ENCODE measurements around the gene TERC.
A peak's percentile ranks its signal among the peaks of the same experiment; 100 is the strongest.
"Not testable (repeated sequence)": the region's sequence is repeated elsewhere in the genome, so short reads cannot be mapped to it uniquely, and the experiment has no call there.

The TERC gene

DNA sequence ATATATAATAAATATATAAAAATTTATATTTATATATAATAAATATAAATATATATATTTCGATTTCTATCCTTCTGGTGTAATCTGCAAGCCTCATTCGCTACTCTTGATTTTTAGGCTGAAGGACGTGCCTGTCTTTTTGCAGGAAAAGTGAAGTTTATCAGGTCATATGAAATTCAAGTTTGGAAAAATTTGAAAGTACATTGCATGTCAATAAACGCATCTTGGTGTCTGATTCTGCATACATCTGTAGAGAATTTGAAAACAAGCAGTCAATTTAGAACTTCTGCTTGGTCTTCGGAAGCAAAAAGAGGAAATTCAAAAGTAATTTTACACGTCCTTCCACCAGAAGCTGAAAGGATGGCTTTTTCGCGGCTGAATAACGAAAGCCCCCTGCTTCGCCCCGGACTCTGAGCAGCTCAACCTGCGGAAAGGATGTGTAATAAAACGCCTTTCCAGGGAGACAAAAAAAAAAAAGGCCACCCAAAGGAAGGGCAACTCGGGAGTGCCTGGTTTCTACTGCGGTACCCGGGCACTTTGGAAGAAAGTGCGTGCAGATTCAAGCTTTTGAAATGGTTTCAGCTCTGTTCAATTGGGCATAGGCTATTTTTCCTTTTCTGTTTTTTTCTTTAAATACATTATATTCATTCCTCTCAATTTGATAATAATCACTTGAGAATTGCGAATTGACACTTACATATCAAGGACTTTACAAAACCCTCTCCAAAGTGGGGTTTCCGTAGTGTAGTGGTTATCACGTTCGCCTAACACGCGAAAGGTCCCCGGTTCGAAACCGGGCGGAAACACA is 6.8 kb upstream of the TERC start:
- peak; percentile 88 for FAIRE-seq

- peak; percentile 53 for FAIRE-seq
These were observed 4.7 kb upstream of the TERC start, which contains the start of gene ACTRT3 for GRCh38 chr3:169769287-169770181. TSS of gene ACTRT3 (minus strand) at chr3:169769561. CDS start at chr3:169769520, 41 bp downstream.

- no peak for FAIRE-seq
These were observed 463 bp downstream of the TERC start for GRCh38 chr3:169764312-169764881.

DNA sequence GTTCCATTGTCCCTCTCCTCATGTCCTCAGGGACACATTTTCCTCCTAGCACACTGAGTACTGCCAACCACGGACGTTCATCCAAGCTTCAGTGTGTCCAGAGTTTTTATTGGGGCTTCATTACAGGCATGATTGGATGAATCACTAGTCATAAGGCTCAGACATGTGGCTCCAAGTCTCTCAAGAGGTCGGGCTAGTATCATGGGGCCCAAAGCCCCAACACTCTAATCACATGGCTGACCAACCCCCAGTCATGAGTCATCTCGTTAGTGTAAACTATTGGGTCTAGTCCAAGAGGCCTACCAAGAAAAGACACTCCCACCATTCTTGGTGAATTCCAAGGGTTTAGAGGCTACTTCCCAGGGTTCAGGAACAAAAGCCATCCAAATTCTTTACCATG is 4.4 kb downstream of the TERC start:
- no peak for FAIRE-seq

GRCh38 chr3:169759256-169759655 is 5.6 kb downstream of the TERC start:
- no peak for FAIRE-seq

DNA sequence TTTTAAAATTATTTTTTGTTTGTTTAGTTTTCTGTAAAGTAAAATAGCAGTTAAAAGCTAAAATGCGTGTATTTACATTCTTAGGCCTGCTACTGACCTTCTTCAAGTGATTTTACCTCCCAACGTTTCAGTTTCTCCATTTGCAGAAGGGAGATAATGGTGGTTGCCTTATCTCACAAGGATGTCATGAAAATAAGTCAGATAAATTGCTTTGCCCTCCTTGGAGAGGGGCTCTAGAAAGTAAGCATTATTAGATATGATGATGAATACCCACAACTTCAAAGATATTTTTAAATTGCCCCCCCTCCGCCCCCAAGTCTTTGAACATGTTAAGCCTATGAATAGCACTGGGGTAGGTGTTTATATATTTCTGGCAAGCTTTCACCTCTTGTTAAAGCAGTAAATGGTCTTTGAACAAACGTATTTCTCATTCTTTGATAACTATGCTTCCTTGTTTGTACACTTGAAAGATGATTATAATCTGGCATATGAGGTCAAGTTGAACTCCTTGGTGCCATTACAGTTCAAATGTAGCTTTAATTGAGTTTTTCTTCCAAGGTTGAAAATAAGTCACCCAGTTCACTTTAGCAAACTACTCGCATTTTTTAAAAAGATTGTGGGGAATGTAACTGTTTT is 6.4 kb downstream of the TERC start:
- no peak for FAIRE-seq

DNA sequence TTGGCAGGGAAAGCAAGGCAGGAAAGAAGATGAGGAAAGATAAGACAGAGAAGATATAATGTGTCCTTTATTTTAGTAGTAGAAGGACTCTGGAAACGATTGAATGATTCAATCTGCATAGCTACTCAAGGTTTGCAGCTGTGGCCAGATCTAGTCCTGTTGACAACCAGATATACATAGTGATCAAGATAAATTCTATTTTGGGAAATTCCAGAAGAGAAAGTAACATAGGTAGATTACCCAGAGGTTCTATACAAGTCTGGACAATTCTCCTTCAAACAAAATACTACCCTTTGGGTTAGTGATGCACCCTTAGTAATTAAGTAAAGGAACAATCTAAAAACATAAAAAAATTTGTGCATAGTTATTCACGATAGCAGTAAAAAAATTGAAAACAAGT is 9.4 kb downstream of the TERC start:
- FAIRE-seq: no peak

DNA sequence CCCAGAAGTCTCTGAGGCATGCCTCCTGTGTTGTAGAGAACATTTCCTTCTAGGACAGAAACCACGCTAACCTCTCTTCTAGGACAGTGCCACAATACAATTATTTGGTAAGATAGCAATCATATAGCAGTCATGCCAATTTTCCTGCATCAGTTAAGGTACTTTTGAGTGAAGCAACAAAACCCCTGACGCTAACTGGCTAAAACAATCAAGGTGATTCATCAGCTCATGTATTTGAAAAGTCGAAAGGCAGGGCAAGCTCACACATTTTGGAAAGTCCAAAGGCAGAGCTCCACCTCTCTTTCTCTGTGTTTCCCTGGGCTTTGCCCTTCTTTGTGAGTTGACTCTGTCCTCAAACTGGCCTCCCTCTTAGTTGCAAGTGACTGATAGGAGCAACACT is 10.1 kb downstream of the TERC start:
- no peak for FAIRE-seq

DNA sequence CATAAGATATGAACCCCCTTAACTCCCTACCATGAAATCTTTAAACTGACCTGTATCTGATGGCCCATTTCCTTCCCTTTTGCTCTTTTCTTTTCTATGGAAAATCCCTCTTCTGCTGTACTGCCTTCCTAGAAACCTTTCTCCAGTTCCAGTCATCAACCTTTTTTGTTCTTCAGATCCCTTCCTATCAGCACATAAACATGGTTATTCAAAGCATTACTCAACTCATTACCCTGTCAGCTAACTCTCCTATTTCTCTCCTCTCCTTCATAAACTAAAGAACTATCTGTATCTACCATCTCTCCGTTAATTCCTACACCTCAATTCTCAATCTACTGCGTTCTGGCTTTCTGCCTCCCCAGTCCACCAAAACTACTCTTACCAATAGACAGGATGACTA is 13.0 kb downstream of the TERC start:
- no peak for FAIRE-seq

DNA sequence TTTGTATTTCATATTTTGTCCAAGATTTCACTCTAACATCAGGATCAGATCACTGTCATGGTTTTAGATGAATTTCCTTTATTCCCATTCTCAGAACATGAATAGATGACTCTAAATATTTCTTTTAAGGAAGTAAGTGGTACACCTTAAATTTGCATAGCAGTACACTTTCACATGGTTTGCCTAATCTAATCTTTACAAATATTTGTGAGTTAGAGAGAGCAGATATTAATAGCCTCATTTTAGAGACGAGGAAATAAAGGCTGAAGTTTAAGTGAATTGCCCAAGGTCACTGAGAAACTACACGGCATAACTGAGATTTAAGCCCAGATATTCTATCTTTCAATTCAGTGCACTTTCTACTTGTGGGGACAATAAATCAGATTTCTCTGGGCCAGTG is 14.2 kb downstream of the TERC start:
- no peak for FAIRE-seq

GRCh38 chr3:169748670-169749069 is 16.2 kb downstream of the TERC start:
- FAIRE-seq: no peak

DNA sequence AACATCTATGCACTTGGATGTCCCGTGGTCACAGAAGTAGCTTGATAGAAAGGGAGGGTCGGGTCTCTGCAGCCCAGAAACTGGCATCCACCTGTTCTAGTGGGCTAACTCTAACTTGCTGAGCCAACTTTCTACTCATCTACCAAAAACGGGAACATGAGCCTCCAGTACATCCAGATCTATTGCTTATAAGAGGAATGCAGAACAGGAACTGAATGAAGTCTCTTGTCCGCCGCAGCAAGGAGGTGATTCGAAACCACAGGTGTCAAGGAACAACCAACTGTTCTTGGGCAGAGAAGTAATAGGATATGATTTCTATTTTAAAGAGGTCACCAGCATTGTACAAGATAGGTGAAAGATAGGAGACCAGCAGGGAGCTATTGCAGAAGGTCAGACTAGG is 17.9 kb downstream of the TERC start:
- FAIRE-seq: no peak

- FAIRE-seq: no peak
These were observed 20.4 kb downstream of the TERC start for GRCh38 chr3:169744366-169745054.

- no peak for FAIRE-seq
These were observed 25.8 kb downstream of the TERC start for GRCh38 chr3:169739067-169739466.

GRCh38 chr3:169731857-169732256 is 33.0 kb downstream of the TERC start:
- not testable (repeated sequence) for FAIRE-seq

- FAIRE-seq: no peak
These were observed 42.1 kb downstream of the TERC start for GRCh38 chr3:169722724-169723123.

GRCh38 chr3:169718415-169718814 is 46.4 kb downstream of the TERC start:
- FAIRE-seq: not testable (repeated sequence)

Data from islet of Langerhans (tissue), 1 donor.